ENCODE measurements around the gene ZNF398. TPM values are rescaled to one million over a fixed set of nuclear protein-coding genes. Genes with fewer than 3 reads are reported as not detected.
A peak's percentile ranks its signal among the peaks of the same experiment; 100 is the strongest.

Gene ZNF398
- total and polyA plus RNA-seq, 7 donors = 2.4 to 19.7 (median 13.0) TPM

DNA sequence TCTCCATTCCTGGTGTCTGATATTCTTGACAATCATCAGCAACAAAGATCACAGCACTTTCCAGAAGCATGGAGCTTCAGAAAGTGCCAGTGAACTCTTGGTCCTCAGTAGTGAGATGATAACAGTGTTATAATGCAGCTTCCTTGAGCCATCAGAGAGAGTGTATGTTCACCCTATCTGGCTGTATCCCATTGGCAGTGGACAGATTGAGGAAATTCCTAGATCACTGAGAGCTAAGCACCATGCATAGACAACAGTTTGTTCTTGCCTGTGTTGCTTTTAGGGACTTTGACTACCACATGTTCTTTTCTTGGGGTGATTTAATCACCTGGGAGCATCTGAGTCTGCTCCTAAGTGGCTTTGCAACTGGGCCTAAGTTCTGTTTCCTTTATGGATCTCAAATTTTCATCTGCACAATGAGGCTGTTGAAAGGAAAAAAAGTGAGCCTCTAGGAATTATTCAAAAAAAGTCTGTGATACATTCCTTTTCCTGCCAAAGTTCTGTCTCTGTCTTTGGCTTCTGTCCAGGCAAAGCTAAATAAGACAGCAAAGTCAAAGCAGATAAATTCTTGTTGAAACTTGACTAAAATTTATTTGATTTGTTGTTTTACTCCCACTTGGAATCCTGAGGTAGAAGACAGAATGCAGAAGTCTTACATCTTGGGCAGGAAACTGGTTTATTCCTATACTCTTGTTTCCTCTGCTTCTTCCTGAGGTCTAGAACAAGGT lies 33.6 kb downstream of the ZNF398 start:
- Histone ChIP-seq H3K9me3 (no peaks in the 10 kb centered on the region), H3K27me3 (no peaks in the 10 kb centered on the region), H3K36me3 (peaks cover 21 to 59% (median 30%) of the 10 kb centered on the region in 4 donors), H3K27ac (peak overlapping the region in 1 of 4 donors; percentile 9), H3K4me3 (no peak overlapping the region), H3K4me1 (peaks cover 0 to 25% (median 13%) of the 10 kb centered on the region in 4 donors)
- intact Hi-C loops (cut with DNase I) = no loop called here
- no peak for TF ChIP-seq POLR2AphosphoS5 (IDR thresholded peaks at IDR 0.05)
- no peak for TF ChIP-seq EP300 (IDR thresholded peaks at IDR 0.05)
- TF ChIP-seq, protein P1, sequence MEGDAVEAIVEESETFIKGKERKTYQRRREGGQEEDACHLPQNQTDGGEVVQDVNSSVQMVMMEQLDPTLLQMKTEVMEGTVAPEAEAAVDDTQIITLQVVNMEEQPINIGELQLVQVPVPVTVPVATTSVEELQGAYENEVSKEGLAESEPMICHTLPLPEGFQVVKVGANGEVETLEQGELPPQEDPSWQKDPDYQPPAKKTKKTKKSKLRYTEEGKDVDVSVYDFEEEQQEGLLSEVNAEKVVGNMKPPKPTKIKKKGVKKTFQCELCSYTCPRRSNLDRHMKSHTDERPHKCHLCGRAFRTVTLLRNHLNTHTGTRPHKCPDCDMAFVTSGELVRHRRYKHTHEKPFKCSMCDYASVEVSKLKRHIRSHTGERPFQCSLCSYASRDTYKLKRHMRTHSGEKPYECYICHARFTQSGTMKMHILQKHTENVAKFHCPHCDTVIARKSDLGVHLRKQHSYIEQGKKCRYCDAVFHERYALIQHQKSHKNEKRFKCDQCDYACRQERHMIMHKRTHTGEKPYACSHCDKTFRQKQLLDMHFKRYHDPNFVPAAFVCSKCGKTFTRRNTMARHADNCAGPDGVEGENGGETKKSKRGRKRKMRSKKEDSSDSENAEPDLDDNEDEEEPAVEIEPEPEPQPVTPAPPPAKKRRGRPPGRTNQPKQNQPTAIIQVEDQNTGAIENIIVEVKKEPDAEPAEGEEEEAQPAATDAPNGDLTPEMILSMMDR (IDR thresholded peaks at IDR 0.05) = no peak
- TF ChIP-seq POLR2A (IDR thresholded peaks at IDR 0.05) = no peak
- no peak for DNase-seq

DNA sequence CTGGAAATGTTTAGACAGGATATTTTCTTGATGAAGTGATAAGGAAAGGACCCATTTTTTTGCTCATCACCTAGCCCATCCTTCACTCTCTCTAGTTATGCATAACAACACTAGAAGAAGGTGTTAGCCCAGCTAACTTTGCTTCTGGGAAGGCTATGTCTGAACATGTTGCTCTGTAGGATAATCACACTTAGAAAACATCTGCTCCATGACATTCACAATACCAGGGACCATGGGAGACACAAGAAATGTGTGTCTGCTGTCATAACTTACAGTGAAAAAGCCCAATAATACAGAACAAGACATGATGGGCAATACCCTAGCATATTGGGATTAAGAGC lies 34.2 kb downstream of the ZNF398 start:
- H3K4me1 ChIP-seq = peaks cover 0 to 25% (median 13%) of the 10 kb centered on the region in 4 donors
- no peaks in the 10 kb centered on the region for H3K27me3 ChIP-seq
- intact Hi-C loops (cut with DNase I) = no loop called here
- no peak for DNase-seq
- H3K36me3 ChIP-seq = peaks cover 17 to 53% (median 24%) of the 10 kb centered on the region in 4 donors
- H3K9me3 ChIP-seq = no peaks in the 10 kb centered on the region
- TF ChIP-seq POLR2A (IDR thresholded peaks at IDR 0.05) (no peak), EP300 (IDR thresholded peaks at IDR 0.05) (no peak), POLR2AphosphoS5 (IDR thresholded peaks at IDR 0.05) (no peak)
- TF ChIP-seq, protein P1 (IDR thresholded peaks at IDR 0.05) = no peak
- H3K4me3 ChIP-seq = no peak overlapping the region
- no peak overlapping the region for H3K27ac ChIP-seq

DNA sequence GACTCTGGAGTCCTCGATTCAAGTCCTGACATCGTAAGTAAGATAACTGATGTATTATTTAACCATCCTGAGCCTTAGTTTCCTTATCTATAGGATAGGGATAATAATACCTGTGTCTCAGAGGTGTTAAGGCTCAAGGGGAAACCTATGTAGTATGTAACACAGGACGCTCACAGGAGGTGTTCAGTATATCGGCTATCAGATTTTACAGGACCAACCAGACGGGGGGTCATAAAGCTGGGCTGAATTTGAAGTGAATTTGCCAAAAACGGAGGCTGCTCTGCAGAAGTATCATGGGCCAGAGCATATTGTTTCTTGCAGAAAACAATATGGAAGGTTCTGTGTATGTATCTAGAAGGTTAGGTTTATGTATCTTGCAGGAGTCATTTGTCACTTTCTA lies 37.0 kb downstream of the ZNF398 start:
- H3K36me3 ChIP-seq = peaks cover 3 to 25% (median 4%) of the 10 kb centered on the region in 4 donors
- no peak for DNase-seq
- H3K27ac ChIP-seq = no peak overlapping the region
- TF ChIP-seq POLR2AphosphoS5 (IDR thresholded peaks at IDR 0.05) (no peak), POLR2A (IDR thresholded peaks at IDR 0.05) (no peak), EP300 (IDR thresholded peaks at IDR 0.05) (no peak)
- TF ChIP-seq, protein P1 (IDR thresholded peaks at IDR 0.05) = no peak
- no peaks in the 10 kb centered on the region for H3K27me3 ChIP-seq
- 90 to 94% methylated on average over 6 of the region's 6 CpGs for WGBS, 2 donors
- intact Hi-C loops (cut with DNase I) = no loop called here
- H3K9me3 ChIP-seq = no peaks in the 10 kb centered on the region
- H3K4me3 ChIP-seq = no peak overlapping the region
- H3K4me1 ChIP-seq = peaks cover 0 to 23% (median 13%) of the 10 kb centered on the region in 4 donors

DNA sequence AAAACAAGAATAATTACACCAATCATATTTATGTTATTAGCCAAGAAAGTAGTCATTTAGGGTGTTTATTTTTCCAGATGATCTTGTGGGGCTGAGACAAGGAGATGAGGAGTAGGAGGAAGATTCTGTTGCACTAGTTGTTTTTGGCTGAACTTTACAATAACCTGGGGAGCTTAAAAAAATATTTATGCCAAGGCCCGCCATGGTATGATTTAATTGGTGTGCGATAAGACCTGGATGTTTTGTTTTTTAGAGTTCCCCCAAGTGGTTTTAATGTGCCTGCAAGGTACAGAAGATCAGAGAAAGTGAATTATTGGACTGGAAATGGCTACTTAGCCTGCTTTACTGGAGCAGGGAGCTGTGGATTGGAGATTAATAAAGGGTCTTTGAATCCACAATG lies 41.0 kb downstream of the ZNF398 start:
- TF ChIP-seq POLR2A (IDR thresholded peaks at IDR 0.05) (no peak), POLR2AphosphoS5 (IDR thresholded peaks at IDR 0.05) (no peak), EP300 (IDR thresholded peaks at IDR 0.05) (no peak)
- TF ChIP-seq, protein P1 (IDR thresholded peaks at IDR 0.05) = no peak
- no peak for DNase-seq
- whole genome bisulfite sequencing, 2 donors = 79 to 82% methylated on average over 2 of the region's 2 CpGs
- no peaks in the 10 kb centered on the region for H3K27me3 ChIP-seq
- H3K4me1 ChIP-seq = no peaks in the 10 kb centered on the region
- no peaks in the 10 kb centered on the region for H3K36me3 ChIP-seq
- intact Hi-C loops (cut with DNase I) = no loop called here
- H3K27ac ChIP-seq = no peak overlapping the region
- no peak overlapping the region for H3K4me3 ChIP-seq
- no peaks in the 10 kb centered on the region for H3K9me3 ChIP-seq

Measured in sigmoid colon (tissue), 7 donors.